Ovary (tissue), 9 donors: Measurements from ENCODE around the gene GPRIN3. TPM values are rescaled to one million over a fixed set of nuclear protein-coding genes. Genes with fewer than 3 reads are reported as not detected.

Experiments used
- DNase-seq, 5 donors: peaks; one replicate each; pipeline ENCODE4 v3.0.0-alpha.2; 2019 to 2020
- H3K27ac ChIP-seq, 2 donors: fragments of 200-600 bp; one replicate each; pipeline versions ENCODE4 v1.5.1 to v1.8.0; 2019 to 2022
- H3K27me3 ChIP-seq: fragments of 200-600 bp; one replicate; pipeline ENCODE4 v1.8.0; 2022
- H3K36me3 ChIP-seq: fragments of 200-600 bp; sonication (generic); one replicate; pipeline ENCODE4 v1.5.1; 2019
- H3K4me1 ChIP-seq: one replicate; pipeline ENCODE4 v1.8.1; 2013; ENCODE audit warnings: mild to moderate bottlenecking, moderate library complexity; ENCODE audit not compliant: insufficient read depth
- H3K4me3 ChIP-seq: fragments of 200-600 bp; sonication (generic); one replicate; pipeline ENCODE4 v1.5.1; 2017
- H3K9me3 ChIP-seq, 2 donors: fragments of 200-600 bp in 1 of 2; sonication (generic) in 1 of 2; one replicate each; pipeline versions ENCODE4 v1.5.1 to v1.8.1; 2013 to 2019; ENCODE audit warnings: mild to moderate bottlenecking in 1 of 2, moderate library complexity in 1 of 2
- EP300 ChIP-seq: sonication (generic); formaldehyde crosslinking; IDR thresholded peaks from one replicate; pipeline ENCODE4 v1.6.1; 2017; ENCODE audit warnings: antibody characterized with exemption
- POLR2A ChIP-seq: fragments of 450-650 bp; IDR thresholded peaks from one replicate; pipeline ENCODE4 v1.6.1; 2017; ENCODE audit warnings: antibody characterized with exemption, mild to moderate bottlenecking, moderate library complexity
- WGBS, 3 donors: extraction: QIAGEN DNeasy Blood & Tissue Kit in 1 of 3; methylation state at CpG; one replicate each; pipeline versions ENCODE4 v1.1.5 to v1.1.7; 2013 to 2017; 5-methylcytosine and 5-hydroxymethylcytosine counted together
- intact Hi-C, 4 donors: fragments of 100-400 bp; cut with DNase I; formaldehyde crosslinking; loops; one replicate each; pipeline versions ENCODE4 v1.11.0 to v1.15.1; 2022 to 2023
- polyA plus RNA-seq, 2 donors: library from polyadenylated mRNA; stranded (reverse); fragments of 200-250 nt in 1 of 2; fragments of 350-450 nt in 1 of 2; fragmentation: Illumina TruSeq in 1 of 2; extraction: RNeasy Lipid Tissue Mini Kit (QIAGEN cat#74804) in 1 of 2; gene quantifications; one replicate each; pipeline ENCODE4 v1.2.3, GENCODE V29; 2013 to 2014
- total RNA-seq, 7 donors: library from RNA; depleted of rRNA in 2 of 7; stranded (reverse); fragments of >200 nt in 2 of 7; fragmentation: NEBNext Ultra II Directional in 3 of 7; extraction: Animal tissue kit (Norgen Biotek cat#: 25700) in 3 of 7; gene quantifications; one replicate each; pipeline versions ENCODE4 v1.1.0 to v1.2.4, GENCODE V29; 2016 to 2023
- TF ChIP-seq, protein P1 (sequence below), 3 donors: fragments of 450-650 bp in 2 of 3; fragments of 200-600 bp in 1 of 3; IDR thresholded peaks; one replicate each; pipeline versions ENCODE4 v1.5.1 to v1.8.0; 2016 to 2022; ENCODE audit warnings: antibody characterized with exemption in 3 of 3, mild to moderate bottlenecking in 1 of 3
- donor health status: DM: no; HTN: no; CAD: no; lungs with moderate emphysema.
- donor health status: DM: no; HTN: no; CAD: no.
- donor health status: Bipolar disorder and iron deficiency.
- donor health status: DM: yes; HTN: yes; CAD: no.
- donor health status: DM: no; HTN: no; CAD: no.
- donor health status: DM: yes; HTN: yes; CAD: no.

The GPRIN3 gene
- total and polyA plus RNA-seq, 9 donors, result 1.0 to 6.8 (median 3.7) TPM

DNA sequence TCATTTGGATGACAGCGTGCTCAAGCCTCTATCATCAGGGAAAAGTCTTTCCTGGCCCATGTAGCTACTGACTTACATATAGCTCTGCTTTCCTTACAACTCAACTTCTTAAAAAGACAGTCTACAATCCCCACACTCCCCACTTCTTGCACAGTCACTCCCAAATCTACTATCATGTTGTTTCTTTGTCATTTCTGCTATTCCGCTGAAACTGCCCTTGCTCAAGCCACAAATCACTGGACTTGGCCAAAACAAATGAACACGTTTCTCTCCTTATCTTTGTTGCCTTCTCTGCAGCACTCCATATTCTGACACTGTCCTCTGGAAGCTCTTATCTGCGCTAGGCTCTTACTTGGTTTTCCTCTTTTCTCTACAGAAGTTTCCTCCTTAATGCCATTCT, 28.2 kb downstream of the GPRIN3 start:
- no peak for DNase-seq
- Histone ChIP-seq H3K9me3 (no peaks in the 10 kb centered on the region), H3K27ac (no peak overlapping the region), H3K4me3 (no peak overlapping the region), H3K27me3 (no peaks in the 10 kb centered on the region), H3K4me1 (no peaks in the 10 kb centered on the region), H3K36me3 (no peaks in the 10 kb centered on the region)
- TF ChIP-seq, protein P1, sequence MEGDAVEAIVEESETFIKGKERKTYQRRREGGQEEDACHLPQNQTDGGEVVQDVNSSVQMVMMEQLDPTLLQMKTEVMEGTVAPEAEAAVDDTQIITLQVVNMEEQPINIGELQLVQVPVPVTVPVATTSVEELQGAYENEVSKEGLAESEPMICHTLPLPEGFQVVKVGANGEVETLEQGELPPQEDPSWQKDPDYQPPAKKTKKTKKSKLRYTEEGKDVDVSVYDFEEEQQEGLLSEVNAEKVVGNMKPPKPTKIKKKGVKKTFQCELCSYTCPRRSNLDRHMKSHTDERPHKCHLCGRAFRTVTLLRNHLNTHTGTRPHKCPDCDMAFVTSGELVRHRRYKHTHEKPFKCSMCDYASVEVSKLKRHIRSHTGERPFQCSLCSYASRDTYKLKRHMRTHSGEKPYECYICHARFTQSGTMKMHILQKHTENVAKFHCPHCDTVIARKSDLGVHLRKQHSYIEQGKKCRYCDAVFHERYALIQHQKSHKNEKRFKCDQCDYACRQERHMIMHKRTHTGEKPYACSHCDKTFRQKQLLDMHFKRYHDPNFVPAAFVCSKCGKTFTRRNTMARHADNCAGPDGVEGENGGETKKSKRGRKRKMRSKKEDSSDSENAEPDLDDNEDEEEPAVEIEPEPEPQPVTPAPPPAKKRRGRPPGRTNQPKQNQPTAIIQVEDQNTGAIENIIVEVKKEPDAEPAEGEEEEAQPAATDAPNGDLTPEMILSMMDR (IDR thresholded peaks at IDR 0.05), result no peak
- no peak for TF ChIP-seq POLR2A
- no peak for TF ChIP-seq EP300
- intact Hi-C loops, result no loop called here
- 39 to 51% (median 39%) methylated on average over 4 of the region's 4 CpGs for WGBS, 3 donors

DNA sequence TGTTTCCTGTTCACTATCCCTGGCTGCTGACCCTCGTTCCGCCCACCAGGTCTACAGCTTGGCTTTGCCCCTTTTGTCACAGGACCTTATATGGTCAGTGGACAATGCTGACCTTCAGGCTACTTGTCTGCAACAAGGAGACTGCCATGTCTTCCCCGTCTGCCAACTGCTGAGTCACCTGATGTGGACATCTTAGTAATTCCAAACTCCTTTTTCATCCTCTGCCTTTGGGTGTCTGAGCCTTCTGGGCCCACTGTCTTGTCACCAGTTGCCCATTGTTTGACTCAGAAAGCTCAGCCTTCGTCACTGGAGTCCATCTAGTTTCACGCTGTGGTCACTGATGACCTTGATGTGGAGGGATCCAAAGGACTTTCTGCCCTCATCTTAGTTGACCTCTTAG, 30.2 kb downstream of the GPRIN3 start:
- Histone ChIP-seq H3K27me3 (no peaks in the 10 kb centered on the region), H3K9me3 (no peaks in the 10 kb centered on the region), H3K27ac (no peak overlapping the region), H3K36me3 (no peaks in the 10 kb centered on the region), H3K4me3 (no peak overlapping the region), H3K4me1 (no peaks in the 10 kb centered on the region)
- DNase-seq, result no peak
- 91 to 94% (median 94%) methylated on average over 5 of the region's 5 CpGs for WGBS, 3 donors
- TF ChIP-seq EP300, result no peak
- TF ChIP-seq POLR2A, result no peak
- TF ChIP-seq, protein P1 (IDR thresholded peaks at IDR 0.05), result no peak
- intact Hi-C loops, result no loop called here

DNA sequence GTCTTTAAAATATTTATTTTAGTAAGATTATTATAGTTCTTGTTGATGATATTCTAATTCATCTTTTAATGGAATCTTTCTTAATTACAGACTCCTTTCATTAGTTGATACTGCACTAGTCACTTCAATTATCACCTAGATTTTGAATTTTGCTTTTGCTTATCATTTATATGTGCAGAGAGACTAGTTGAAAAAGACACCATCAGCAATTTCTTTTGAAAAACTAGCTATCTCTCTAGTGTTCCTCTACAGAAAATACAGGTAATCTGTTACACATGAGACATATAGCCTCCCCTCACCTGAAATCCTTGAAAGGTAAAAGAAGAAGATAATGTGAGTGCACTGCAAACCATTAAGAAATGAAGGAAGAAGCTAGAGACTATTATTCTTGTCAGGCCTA, 31.3 kb downstream of the GPRIN3 start:
- Histone ChIP-seq H3K27ac (no peak overlapping the region), H3K36me3 (no peaks in the 10 kb centered on the region), H3K4me3 (no peak overlapping the region), H3K9me3 (no peaks in the 10 kb centered on the region), H3K4me1 (no peaks in the 10 kb centered on the region), H3K27me3 (no peaks in the 10 kb centered on the region)
- no peak for DNase-seq
- intact Hi-C loops, result no loop called here
- TF ChIP-seq, protein P1 (IDR thresholded peaks at IDR 0.05), result no peak
- no peak for TF ChIP-seq POLR2A
- no peak for TF ChIP-seq EP300

DNA sequence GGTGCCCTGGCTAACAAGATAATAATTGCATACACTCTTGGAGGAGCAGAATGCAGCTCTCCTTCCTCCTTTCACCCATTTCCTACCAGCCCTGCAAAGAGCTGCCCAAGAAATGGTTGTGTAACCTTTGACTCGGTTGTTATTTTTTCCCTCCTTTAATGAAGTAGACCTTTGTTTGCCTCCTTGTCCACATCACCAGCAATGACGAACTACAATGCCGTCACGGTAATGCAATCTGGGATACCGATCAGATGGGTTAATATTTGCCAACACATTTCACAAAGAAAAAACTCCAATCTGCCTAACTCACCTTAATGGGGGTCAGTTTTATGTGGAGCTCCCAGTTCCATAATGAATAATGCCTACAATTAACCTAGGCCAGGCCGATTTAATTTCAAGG, 32.0 kb downstream of the GPRIN3 start:
- no peak for DNase-seq
- H3K4me3 ChIP-seq, result no peak overlapping the region
- no peaks in the 10 kb centered on the region for H3K36me3 ChIP-seq
- no peaks in the 10 kb centered on the region for H3K9me3 ChIP-seq
- TF ChIP-seq POLR2A (no peak), EP300 (no peak)
- TF ChIP-seq, protein P1 (IDR thresholded peaks at IDR 0.05), result no peak
- H3K27ac ChIP-seq, result no peak overlapping the region
- H3K4me1 ChIP-seq, result no peaks in the 10 kb centered on the region
- no peaks in the 10 kb centered on the region for H3K27me3 ChIP-seq
- 91 to 92% (median 92%) methylated on average over 6 of the region's 6 CpGs for WGBS, 3 donors
- intact Hi-C loops, result no loop called here

DNA sequence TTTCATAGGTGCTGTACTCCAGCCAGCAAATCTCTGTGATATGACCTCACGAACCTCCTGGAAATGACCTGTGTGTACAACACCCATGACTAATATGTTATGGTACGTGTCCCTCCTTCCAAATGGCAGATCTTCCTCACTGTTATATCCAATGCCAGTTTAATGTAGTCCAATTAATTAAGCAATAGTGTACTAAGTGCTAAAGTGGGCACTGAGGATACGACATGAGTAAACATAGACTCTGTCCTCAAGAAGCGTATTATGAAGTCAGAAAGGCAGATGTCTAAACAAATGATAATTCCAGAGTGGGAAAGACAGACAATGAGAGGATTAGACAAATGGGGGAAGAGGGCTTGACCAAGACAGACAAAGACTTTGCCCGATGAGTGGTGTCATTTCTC, 33.9 kb downstream of the GPRIN3 start:
- TF ChIP-seq EP300, result no peak
- TF ChIP-seq, protein P1 (IDR thresholded peaks at IDR 0.05), result no peak

More for the DNA sequence above, 33.9 kb downstream of the GPRIN3 start:
- Histone ChIP-seq H3K27ac (no peak overlapping the region), H3K9me3 (no peaks in the 10 kb centered on the region), H3K27me3 (no peaks in the 10 kb centered on the region), H3K36me3 (no peaks in the 10 kb centered on the region), H3K4me1 (no peaks in the 10 kb centered on the region), H3K4me3 (no peak overlapping the region)
- DNase-seq, result no peak
- intact Hi-C loops, result no loop called here
- 93 to 96% (median 95%) methylated on average over 5 of the region's 5 CpGs for WGBS, 3 donors
